HL-60 (cell line): ENCODE measurements around the gene SORCS1.

ENCODE experiments used
- DNase-seq, 2 experiments: peaks; one replicate each; pipeline ENCODE4 v3.0.0-alpha.2; 2010 to 2020; ENCODE audit warnings: low read depth in 1 of 2, low spot score in 1 of 2
- H3K27ac ChIP-seq: fragments of 250-450 bp; sonication (Bioruptor Pico); replicated peaks from 2 replicates; pipeline ENCODE4 v1.5.1; 2020; ENCODE audit warnings: mild to moderate bottlenecking, moderate library complexity
- H3K27me3 ChIP-seq: fragments of 250-450 bp; sonication (Bioruptor Pico); 2 replicates; pipeline ENCODE4 v1.5.1; 2021; ENCODE audit warnings: mild to moderate bottlenecking, moderate library complexity; ENCODE audit not compliant: insufficient read depth, poor library complexity, severe bottlenecking
- H3K4me3 ChIP-seq: replicated peaks from 2 replicates; pipeline ENCODE4 v1.5.1; 2011; ENCODE audit warnings: mild to moderate bottlenecking, control low read depth, low read length; ENCODE audit not compliant: insufficient read depth
- CTCF ChIP-seq: IDR thresholded peaks from one replicate; pipeline ENCODE4 v1.5.1; 2011; ENCODE audit warnings: low read length, control low read depth, inconsistent platforms; ENCODE audit not compliant: insufficient read depth
- GABPA ChIP-seq: IDR thresholded peaks from 2 replicates; pipeline ENCODE4 v1.6.1; 2012; ENCODE audit warnings: low read depth
- POLR2AphosphoS5 ChIP-seq: IDR thresholded peaks from 2 replicates; pipeline ENCODE4 v1.6.1; 2012; ENCODE audit warnings: low read depth
- SPI1 ChIP-seq: IDR thresholded peaks from 2 replicates; pipeline ENCODE4 v1.6.1; 2012; ENCODE audit warnings: low read depth, mild to moderate bottlenecking, borderline replicate concordance
- TF ChIP-seq, protein P1 (sequence below): IDR thresholded peaks from 2 replicates; pipeline ENCODE4 v1.6.1; 2012; ENCODE audit warnings: low read depth; ENCODE audit not compliant: insufficient replicate concordance

SORCS1 gene

GRCh38 chr10:106904209-106904608 lies 260.3 kb downstream of the SORCS1 start:
- Histone ChIP-seq H3K27me3 (no peaks in the 10 kb centered on the region), H3K27ac (no peak overlapping the region), H3K4me3 (no peak overlapping the region)
- TF ChIP-seq GABPA, result no peak
- TF ChIP-seq POLR2AphosphoS5, result no peak
- no peak for TF ChIP-seq CTCF
- TF ChIP-seq, protein P1, sequence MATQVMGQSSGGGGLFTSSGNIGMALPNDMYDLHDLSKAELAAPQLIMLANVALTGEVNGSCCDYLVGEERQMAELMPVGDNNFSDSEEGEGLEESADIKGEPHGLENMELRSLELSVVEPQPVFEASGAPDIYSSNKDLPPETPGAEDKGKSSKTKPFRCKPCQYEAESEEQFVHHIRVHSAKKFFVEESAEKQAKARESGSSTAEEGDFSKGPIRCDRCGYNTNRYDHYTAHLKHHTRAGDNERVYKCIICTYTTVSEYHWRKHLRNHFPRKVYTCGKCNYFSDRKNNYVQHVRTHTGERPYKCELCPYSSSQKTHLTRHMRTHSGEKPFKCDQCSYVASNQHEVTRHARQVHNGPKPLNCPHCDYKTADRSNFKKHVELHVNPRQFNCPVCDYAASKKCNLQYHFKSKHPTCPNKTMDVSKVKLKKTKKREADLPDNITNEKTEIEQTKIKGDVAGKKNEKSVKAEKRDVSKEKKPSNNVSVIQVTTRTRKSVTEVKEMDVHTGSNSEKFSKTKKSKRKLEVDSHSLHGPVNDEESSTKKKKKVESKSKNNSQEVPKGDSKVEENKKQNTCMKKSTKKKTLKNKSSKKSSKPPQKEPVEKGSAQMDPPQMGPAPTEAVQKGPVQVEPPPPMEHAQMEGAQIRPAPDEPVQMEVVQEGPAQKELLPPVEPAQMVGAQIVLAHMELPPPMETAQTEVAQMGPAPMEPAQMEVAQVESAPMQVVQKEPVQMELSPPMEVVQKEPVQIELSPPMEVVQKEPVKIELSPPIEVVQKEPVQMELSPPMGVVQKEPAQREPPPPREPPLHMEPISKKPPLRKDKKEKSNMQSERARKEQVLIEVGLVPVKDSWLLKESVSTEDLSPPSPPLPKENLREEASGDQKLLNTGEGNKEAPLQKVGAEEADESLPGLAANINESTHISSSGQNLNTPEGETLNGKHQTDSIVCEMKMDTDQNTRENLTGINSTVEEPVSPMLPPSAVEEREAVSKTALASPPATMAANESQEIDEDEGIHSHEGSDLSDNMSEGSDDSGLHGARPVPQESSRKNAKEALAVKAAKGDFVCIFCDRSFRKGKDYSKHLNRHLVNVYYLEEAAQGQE, result no peak
- no peak for TF ChIP-seq SPI1
- DNase-seq, result no peak

GRCh38 chr10:106903180-106903579 lies 261.3 kb downstream of the SORCS1 start:
- DNase-seq, result no peak
- H3K27ac ChIP-seq, result no peak overlapping the region
- TF ChIP-seq, protein P1, result no peak
- TF ChIP-seq CTCF, result no peak
- no peak for TF ChIP-seq SPI1
- TF ChIP-seq POLR2AphosphoS5, result no peak
- no peak for TF ChIP-seq GABPA
- no peak overlapping the region for H3K4me3 ChIP-seq
- H3K27me3 ChIP-seq, result no peaks in the 10 kb centered on the region

DNA sequence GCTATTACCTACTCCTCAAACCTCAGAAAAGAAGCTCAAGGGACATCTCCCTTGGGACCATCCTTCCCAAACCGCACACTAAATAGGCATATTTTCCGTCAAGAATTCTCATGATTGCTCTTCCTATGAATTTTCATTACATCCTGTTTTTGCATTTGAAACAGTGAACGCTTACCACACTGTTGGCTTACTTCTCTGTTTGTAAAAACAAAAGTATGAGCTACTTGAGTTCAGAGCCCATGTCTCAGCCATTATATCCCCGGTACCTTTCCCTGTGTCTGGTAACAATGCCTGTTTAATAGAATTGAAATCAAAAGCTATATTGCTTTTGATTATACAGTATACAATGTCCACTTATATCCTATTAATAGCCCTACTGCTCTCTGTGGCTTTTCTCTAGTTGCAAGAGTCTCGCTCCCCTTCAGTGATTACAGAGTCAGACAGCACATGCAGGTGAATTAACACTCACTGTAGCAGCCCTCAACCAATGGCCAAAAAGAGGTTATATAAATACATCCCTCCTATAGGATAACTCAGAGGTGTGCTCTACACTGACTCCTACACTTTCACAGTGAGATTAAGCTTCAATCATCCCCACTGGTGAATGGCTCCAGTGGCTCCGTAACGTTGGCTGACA lies 264.4 kb downstream of the SORCS1 start:
- Histone ChIP-seq H3K27me3 (no peaks in the 10 kb centered on the region), H3K27ac (no peak overlapping the region), H3K4me3 (no peak overlapping the region)
- TF ChIP-seq SPI1, result no peak
- no peak for TF ChIP-seq GABPA
- TF ChIP-seq CTCF, result no peak
- TF ChIP-seq POLR2AphosphoS5, result no peak
- TF ChIP-seq, protein P1, result no peak
- DNase-seq, result no peak
